ENCODE data around the gene SART3. TPM values are rescaled to one million over a fixed set of nuclear protein-coding genes. Genes with fewer than 3 reads are reported as not detected.
"Not testable (repeated sequence)": the region's sequence is repeated elsewhere in the genome, so short reads cannot be mapped to it uniquely, and the experiment has no call there.

The SART3 gene
- total and polyA plus RNA-seq, 2 experiments from 2014 or later = 23.2 to 145 TPM

DNA sequence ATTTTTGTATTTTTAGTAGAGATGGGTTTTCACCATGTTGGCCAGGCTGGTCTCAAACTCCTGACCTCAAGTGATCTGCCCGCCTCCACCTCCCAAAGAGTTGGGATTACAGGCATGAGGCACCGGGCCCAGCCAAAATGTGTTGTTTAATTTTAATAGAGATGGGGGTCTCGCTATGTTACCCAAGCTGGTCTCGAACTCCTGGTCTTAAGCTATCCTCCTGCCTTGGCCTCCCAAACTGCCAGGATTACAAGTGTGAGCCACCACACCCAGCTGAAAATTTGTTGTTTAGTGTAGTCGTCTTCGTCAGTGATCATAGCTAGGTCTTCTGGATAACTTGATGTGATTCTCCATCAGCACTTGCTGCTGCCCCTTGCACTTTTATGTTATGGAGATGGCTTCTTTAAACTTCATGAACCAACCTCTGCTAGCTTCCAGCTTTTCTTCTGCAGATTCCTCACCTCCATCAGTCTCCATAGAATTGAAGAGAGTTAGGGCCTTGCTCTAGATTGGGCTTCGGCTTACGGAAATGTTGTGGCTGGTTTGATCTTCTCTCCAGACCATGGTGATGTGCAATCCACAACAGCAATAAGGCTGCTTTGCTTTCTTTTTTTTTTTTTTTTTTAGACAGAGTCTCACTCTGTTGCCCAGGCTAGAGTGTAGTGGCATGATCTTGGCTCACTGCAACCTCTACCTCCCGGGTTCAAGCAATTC, 14.4 kb upstream of the SART3 start:
- Histone ChIP-seq H3K27me3 (no peaks in the 10 kb centered on the region), H3K9me3 (ENCODE audit: low read depth) (no peaks in the 10 kb centered on the region), H3K36me3 (no peaks in the 10 kb centered on the region), H3K4me3 (no peak overlapping the region), H3K4me1 (ENCODE audit: low read depth) (no peaks in the 10 kb centered on the region), H3K27ac (no peak overlapping the region)
- peak in 1 of 2 donors; percentile 25 for DNase-seq (ENCODE audit: low read depth in 1 of 2, low spot score in 1 of 2)
- TF ChIP-seq, protein P1, sequence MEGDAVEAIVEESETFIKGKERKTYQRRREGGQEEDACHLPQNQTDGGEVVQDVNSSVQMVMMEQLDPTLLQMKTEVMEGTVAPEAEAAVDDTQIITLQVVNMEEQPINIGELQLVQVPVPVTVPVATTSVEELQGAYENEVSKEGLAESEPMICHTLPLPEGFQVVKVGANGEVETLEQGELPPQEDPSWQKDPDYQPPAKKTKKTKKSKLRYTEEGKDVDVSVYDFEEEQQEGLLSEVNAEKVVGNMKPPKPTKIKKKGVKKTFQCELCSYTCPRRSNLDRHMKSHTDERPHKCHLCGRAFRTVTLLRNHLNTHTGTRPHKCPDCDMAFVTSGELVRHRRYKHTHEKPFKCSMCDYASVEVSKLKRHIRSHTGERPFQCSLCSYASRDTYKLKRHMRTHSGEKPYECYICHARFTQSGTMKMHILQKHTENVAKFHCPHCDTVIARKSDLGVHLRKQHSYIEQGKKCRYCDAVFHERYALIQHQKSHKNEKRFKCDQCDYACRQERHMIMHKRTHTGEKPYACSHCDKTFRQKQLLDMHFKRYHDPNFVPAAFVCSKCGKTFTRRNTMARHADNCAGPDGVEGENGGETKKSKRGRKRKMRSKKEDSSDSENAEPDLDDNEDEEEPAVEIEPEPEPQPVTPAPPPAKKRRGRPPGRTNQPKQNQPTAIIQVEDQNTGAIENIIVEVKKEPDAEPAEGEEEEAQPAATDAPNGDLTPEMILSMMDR (IDR thresholded peaks at IDR 0.05; ENCODE audit: low read depth, low read length) = no peak

DNA sequence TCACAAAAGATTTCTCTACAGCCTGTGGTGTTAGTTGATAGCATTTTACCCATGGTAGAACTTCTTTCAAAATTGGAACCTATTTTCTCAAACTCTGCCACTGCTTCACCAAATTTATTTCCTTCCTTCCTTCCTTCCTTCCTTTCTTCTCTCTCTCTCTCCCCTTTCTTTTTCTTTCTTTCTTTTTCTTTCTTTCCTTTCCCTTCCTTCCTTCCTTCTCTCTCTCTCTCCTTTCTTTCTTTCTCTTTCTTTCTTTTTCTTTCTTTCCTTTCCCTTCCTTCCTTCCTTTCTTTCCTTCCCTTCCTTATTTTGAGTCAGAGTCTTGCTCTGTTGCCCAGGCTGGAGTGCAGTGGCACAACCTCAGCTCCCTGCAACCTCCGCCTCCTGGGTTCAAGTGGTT, 13.3 kb upstream of the SART3 start:
- DNase-seq (ENCODE audit: low read depth in 1 of 2, low spot score in 1 of 2); H3K4me3 ChIP-seq; H3K27ac ChIP-seq; H3K36me3 ChIP-seq; H3K27me3 ChIP-seq; H3K4me1 ChIP-seq (ENCODE audit: low read depth); H3K9me3 ChIP-seq (ENCODE audit: low read depth): not testable (repeated sequence)

- TF ChIP-seq, protein P1 (IDR thresholded peaks at IDR 0.05; ENCODE audit: low read depth, low read length) = no peak
- no peaks in the 10 kb centered on the region for H3K4me1 ChIP-seq (ENCODE audit: low read depth)
Measured at GRCh38 chr12:108573317-108573716, 12.3 kb upstream of the SART3 start.

DNA sequence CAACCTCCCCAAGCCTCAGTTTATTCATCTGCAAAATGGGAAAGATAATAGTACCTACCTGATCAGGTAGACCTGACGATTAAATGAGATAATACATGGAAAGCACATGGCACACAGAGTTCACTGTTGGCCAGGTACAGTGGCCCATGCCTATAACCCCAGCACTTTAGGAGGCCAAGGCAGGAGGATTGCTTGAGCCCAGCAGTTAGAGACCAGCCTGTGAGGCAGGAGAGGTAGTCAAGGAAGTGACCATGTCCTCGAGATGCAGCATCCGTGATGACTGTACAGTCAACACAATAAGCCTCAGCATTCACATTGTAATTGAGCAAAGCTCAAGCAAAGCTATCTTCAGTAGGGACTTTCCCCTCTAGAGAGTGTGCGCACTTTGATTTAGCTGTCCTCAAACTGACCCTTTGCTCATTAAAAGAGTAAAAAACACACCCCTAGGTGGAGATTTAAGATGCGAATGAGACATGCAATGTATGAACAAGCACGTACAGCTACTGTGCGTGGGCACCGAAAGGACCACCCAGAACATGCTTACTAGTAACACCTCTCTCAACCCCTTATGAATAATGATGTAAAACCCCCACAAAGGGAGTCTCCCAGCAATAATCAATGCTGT, 11.3 kb upstream of the SART3 start:
- TF ChIP-seq, protein P1 (IDR thresholded peaks at IDR 0.05; ENCODE audit: low read depth, low read length) = no peak
- Histone ChIP-seq H3K27me3 (no peaks in the 10 kb centered on the region), H3K9me3 (ENCODE audit: low read depth) (no peaks in the 10 kb centered on the region), H3K27ac (no peak overlapping the region), H3K4me3 (no peak overlapping the region), H3K36me3 (peaks cover 23% of the 10 kb centered on the region), H3K4me1 (ENCODE audit: low read depth) (no peaks in the 10 kb centered on the region)
- no peak for DNase-seq (ENCODE audit: low read depth in 1 of 2, low spot score in 1 of 2)

More at GRCh38 chr12:108573317-108573716, 12.3 kb upstream of the SART3 start:
- H3K27me3 ChIP-seq = no peaks in the 10 kb centered on the region
- no peak overlapping the region for H3K4me3 ChIP-seq
- H3K9me3 ChIP-seq (ENCODE audit: low read depth) = no peaks in the 10 kb centered on the region
- peaks cover 15% of the 10 kb centered on the region for H3K36me3 ChIP-seq
- DNase-seq (ENCODE audit: low read depth in 1 of 2, low spot score in 1 of 2) = no peak
- no peak overlapping the region for H3K27ac ChIP-seq

- TF ChIP-seq, protein P1 (IDR thresholded peaks at IDR 0.05; ENCODE audit: low read depth, low read length) = no peak
- H3K4me1 ChIP-seq (ENCODE audit: low read depth) = no peaks in the 10 kb centered on the region
- no peak for DNase-seq (ENCODE audit: low read depth in 1 of 2, low spot score in 1 of 2)
- H3K9me3 ChIP-seq (ENCODE audit: low read depth) = no peaks in the 10 kb centered on the region
- peaks cover 29% of the 10 kb centered on the region for H3K36me3 ChIP-seq
- H3K27ac ChIP-seq = no peak overlapping the region
- no peaks in the 10 kb centered on the region for H3K27me3 ChIP-seq
- H3K4me3 ChIP-seq = no peak overlapping the region
Measured at GRCh38 chr12:108571609-108572165, 10.7 kb upstream of the SART3 start.
